Ovary (tissue), 9 donors: Measurements from ENCODE around the gene SLC50A1. TPM values are rescaled to one million over a fixed set of nuclear protein-coding genes. Genes with fewer than 3 reads are reported as not detected.

Experiments used
- DNase-seq, 5 donors: peaks; one replicate each; pipeline ENCODE4 v3.0.0-alpha.2; 2019 to 2020
- H3K27ac ChIP-seq, 2 donors: fragments of 200-600 bp; one replicate each; pipeline versions ENCODE4 v1.5.1 to v1.8.0; 2019 to 2022
- H3K27me3 ChIP-seq: fragments of 200-600 bp; one replicate; pipeline ENCODE4 v1.8.0; 2022
- H3K36me3 ChIP-seq: fragments of 200-600 bp; sonication (generic); one replicate; pipeline ENCODE4 v1.5.1; 2019
- H3K4me1 ChIP-seq: one replicate; pipeline ENCODE4 v1.8.1; 2013; ENCODE audit warnings: mild to moderate bottlenecking, moderate library complexity; ENCODE audit not compliant: insufficient read depth
- H3K4me3 ChIP-seq: fragments of 200-600 bp; sonication (generic); one replicate; pipeline ENCODE4 v1.5.1; 2017
- H3K9me3 ChIP-seq, 2 donors: fragments of 200-600 bp in 1 of 2; sonication (generic) in 1 of 2; one replicate each; pipeline versions ENCODE4 v1.5.1 to v1.8.1; 2013 to 2019; ENCODE audit warnings: mild to moderate bottlenecking in 1 of 2, moderate library complexity in 1 of 2
- CTCF ChIP-seq, 3 donors: fragments of 450-650 bp in 2 of 3; fragments of 200-600 bp in 1 of 3; IDR thresholded peaks; one replicate each; pipeline versions ENCODE4 v1.5.1 to v1.8.0; 2016 to 2022; ENCODE audit warnings: antibody characterized with exemption in 3 of 3, mild to moderate bottlenecking in 1 of 3
- EP300 ChIP-seq: sonication (generic); formaldehyde crosslinking; IDR thresholded peaks from one replicate; pipeline ENCODE4 v1.6.1; 2017; ENCODE audit warnings: antibody characterized with exemption
- POLR2A ChIP-seq: fragments of 450-650 bp; IDR thresholded peaks from one replicate; pipeline ENCODE4 v1.6.1; 2017; ENCODE audit warnings: antibody characterized with exemption, mild to moderate bottlenecking, moderate library complexity
- WGBS, 3 donors: extraction: QIAGEN DNeasy Blood & Tissue Kit in 1 of 3; methylation state at CpG; one replicate each; pipeline versions ENCODE4 v1.1.5 to v1.1.7; 2013 to 2017; 5-methylcytosine and 5-hydroxymethylcytosine counted together
- intact Hi-C, 4 donors: fragments of 100-400 bp; cut with DNase I; formaldehyde crosslinking; loops; one replicate each; pipeline versions ENCODE4 v1.11.0 to v1.15.1; 2022 to 2023
- polyA plus RNA-seq, 2 donors: library from polyadenylated mRNA; stranded (reverse); fragments of 200-250 nt in 1 of 2; fragments of 350-450 nt in 1 of 2; fragmentation: Illumina TruSeq in 1 of 2; extraction: RNeasy Lipid Tissue Mini Kit (QIAGEN cat#74804) in 1 of 2; gene quantifications; one replicate each; pipeline ENCODE4 v1.2.3, GENCODE V29; 2013 to 2014
- total RNA-seq, 7 donors: library from RNA; depleted of rRNA in 2 of 7; stranded (reverse); fragments of >200 nt in 2 of 7; fragmentation: NEBNext Ultra II Directional in 3 of 7; extraction: Animal tissue kit (Norgen Biotek cat#: 25700) in 3 of 7; gene quantifications; one replicate each; pipeline versions ENCODE4 v1.1.0 to v1.2.4, GENCODE V29; 2016 to 2023
- donor health status: DM: no; HTN: no; CAD: no; lungs with moderate emphysema.
- donor health status: DM: no; HTN: no; CAD: no.
- donor health status: Bipolar disorder and iron deficiency.
- donor health status: DM: yes; HTN: yes; CAD: no.
- donor health status: DM: no; HTN: no; CAD: no.
- donor health status: DM: yes; HTN: yes; CAD: no.

SLC50A1 gene
- total and polyA plus RNA-seq, 9 donors = 10.8 to 50.2 (median 19.7) TPM

- no peaks in the 10 kb centered on the region for H3K36me3 ChIP-seq
- no peaks in the 10 kb centered on the region for H3K4me1 ChIP-seq
- no peak overlapping the region for H3K4me3 ChIP-seq
- no peak overlapping the region for H3K27ac ChIP-seq
- no peak for TF ChIP-seq CTCF (IDR thresholded peaks at IDR 0.05)
- no peak for TF ChIP-seq EP300
- TF ChIP-seq POLR2A = no peak
- no peaks in the 10 kb centered on the region for H3K9me3 ChIP-seq
- 55 to 67% (median 59%) methylated on average over 7 of the region's 7 CpGs for WGBS, 3 donors
- intact Hi-C loops = no loop called here
- H3K27me3 ChIP-seq = no peaks in the 10 kb centered on the region
- DNase-seq = no peak
These were observed 30.0 kb upstream of the SLC50A1 start for GRCh38 chr1:155105604-155106011.

- no peak for DNase-seq
- intact Hi-C loops = no loop called here
- H3K27ac ChIP-seq = no peak overlapping the region
- no peak for TF ChIP-seq POLR2A
- TF ChIP-seq CTCF (IDR thresholded peaks at IDR 0.05) = no peak
- no peaks in the 10 kb centered on the region for H3K36me3 ChIP-seq
- no peaks in the 10 kb centered on the region for H3K27me3 ChIP-seq
- no peaks in the 10 kb centered on the region for H3K9me3 ChIP-seq
- WGBS, 3 donors = 67 to 71% (median 67%) methylated on average over 6 of the region's 6 CpGs
- H3K4me1 ChIP-seq = no peaks in the 10 kb centered on the region
- no peak overlapping the region for H3K4me3 ChIP-seq
These were observed 28.8 kb upstream of the SLC50A1 start for GRCh38 chr1:155106862-155107261.

GRCh38 chr1:155107309-155108264, 28.1 kb upstream of the SLC50A1 start:
- no peak for TF ChIP-seq EP300
- no peak for TF ChIP-seq CTCF (IDR thresholded peaks at IDR 0.05)
- WGBS, 3 donors = 63 to 71% (median 70%) methylated on average over 12 of the region's 12 CpGs
- no peaks in the 10 kb centered on the region for H3K9me3 ChIP-seq

GRCh38 chr1:155108296-155108695, 27.4 kb upstream of the SLC50A1 start:
- Histone ChIP-seq H3K4me1 (no peaks in the 10 kb centered on the region), H3K27me3 (no peaks in the 10 kb centered on the region), H3K9me3 (no peaks in the 10 kb centered on the region), H3K36me3 (no peaks in the 10 kb centered on the region), H3K27ac (no peak overlapping the region), H3K4me3 (no peak overlapping the region)
- TF ChIP-seq EP300 (no peak), CTCF (IDR thresholded peaks at IDR 0.05) (no peak), POLR2A (no peak)
- WGBS, 3 donors = 65 to 67% (median 66%) methylated on average over 5 of the region's 5 CpGs
- DNase-seq = no peak
- intact Hi-C loops = no loop called here

More at GRCh38 chr1:155107309-155108264, 28.1 kb upstream of the SLC50A1 start:
- Histone ChIP-seq H3K4me1 (no peaks in the 10 kb centered on the region), H3K27me3 (no peaks in the 10 kb centered on the region), H3K36me3 (no peaks in the 10 kb centered on the region), H3K4me3 (no peak overlapping the region), H3K27ac (no peak overlapping the region)
- intact Hi-C loops = no loop called here
- DNase-seq = no peak
